ENCODE data around the gene USP21. TPM values are rescaled to one million over a fixed set of nuclear protein-coding genes. Genes with fewer than 3 reads are reported as not detected.

USP21 gene
- total and polyA plus RNA-seq, 2 donors (not counting 3 experiments of a cell fraction or from before 2014, with no cell fraction given), result 19.7 to 29.2 TPM

- H3K4me1 ChIP-seq (ENCODE audit: control insufficient read depth, extremely low read depth, insufficient read depth, low read length), result peaks cover 16% of the 10 kb centered on the region
- POLR2A ChIA-PET, result interaction anchor here (0.5 to 2.2 kb wide), 4 partner anchors 13 to 215 kb away, joined by 3 to 8 read pairs (median 4); partner anchors contain the start of gene TOMM40L
- peaks cover 11 to 26% of the 10 kb centered on the region in 2 experiments for H3K36me3 ChIP-seq (ENCODE audit: control insufficient read depth in 2 of 2, extremely low read depth in 1 of 2, insufficient read depth in 2 of 2, low read length in 2 of 2)
- peak overlapping the region; percentile 93 for H3K4me2 ChIP-seq (ENCODE audit: insufficient read depth, low read length)
- H3K9ac ChIP-seq (replicated peaks; ENCODE audit: extremely low read depth, insufficient read depth, low read length), result peak overlapping the region; percentile 82
- peak overlapping the region; percentile 74 for H3K27ac ChIP-seq (ENCODE audit: insufficient read depth, low read depth, low read length)
- TF ChIP-seq EZH2 (IDR thresholded peaks at IDR 0.05; ENCODE audit: borderline replicate concordance, low read depth, low read length, severe bottlenecking), result no peak
- no peak for TF ChIP-seq POLR2A (IDR thresholded peaks at IDR 0.05; ENCODE audit: low read depth, low read length)
- no peak for TF ChIP-seq FOS (IDR thresholded peaks at IDR 0.05; ENCODE audit: borderline replicate concordance, insufficient read depth, low read length)
- no peak for TF ChIP-seq MYC (IDR thresholded peaks at IDR 0.05; ENCODE audit: low read depth, low read length)
- TF ChIP-seq, protein P1, sequence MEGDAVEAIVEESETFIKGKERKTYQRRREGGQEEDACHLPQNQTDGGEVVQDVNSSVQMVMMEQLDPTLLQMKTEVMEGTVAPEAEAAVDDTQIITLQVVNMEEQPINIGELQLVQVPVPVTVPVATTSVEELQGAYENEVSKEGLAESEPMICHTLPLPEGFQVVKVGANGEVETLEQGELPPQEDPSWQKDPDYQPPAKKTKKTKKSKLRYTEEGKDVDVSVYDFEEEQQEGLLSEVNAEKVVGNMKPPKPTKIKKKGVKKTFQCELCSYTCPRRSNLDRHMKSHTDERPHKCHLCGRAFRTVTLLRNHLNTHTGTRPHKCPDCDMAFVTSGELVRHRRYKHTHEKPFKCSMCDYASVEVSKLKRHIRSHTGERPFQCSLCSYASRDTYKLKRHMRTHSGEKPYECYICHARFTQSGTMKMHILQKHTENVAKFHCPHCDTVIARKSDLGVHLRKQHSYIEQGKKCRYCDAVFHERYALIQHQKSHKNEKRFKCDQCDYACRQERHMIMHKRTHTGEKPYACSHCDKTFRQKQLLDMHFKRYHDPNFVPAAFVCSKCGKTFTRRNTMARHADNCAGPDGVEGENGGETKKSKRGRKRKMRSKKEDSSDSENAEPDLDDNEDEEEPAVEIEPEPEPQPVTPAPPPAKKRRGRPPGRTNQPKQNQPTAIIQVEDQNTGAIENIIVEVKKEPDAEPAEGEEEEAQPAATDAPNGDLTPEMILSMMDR (IDR thresholded peaks at IDR 0.05; ENCODE audit: extremely low read depth in 1 of 2, insufficient read depth in 1 of 2, low read depth in 1 of 2, low read length in 2 of 2), result no peak
- no peak for TF ChIP-seq POLR2AphosphoS5 (IDR thresholded peaks at IDR 0.05; ENCODE audit: insufficient read depth, low read depth, low read length)
- TF ChIP-seq MAX (IDR thresholded peaks at IDR 0.05; ENCODE audit: insufficient read depth, insufficient read length), result no peak
- no peak for TF ChIP-seq JUN (IDR thresholded peaks at IDR 0.05; ENCODE audit: borderline replicate concordance, insufficient read depth, insufficient read length, low read depth)
- no peak for TF ChIP-seq GATA2 (IDR thresholded peaks at IDR 0.05; ENCODE audit: insufficient read depth, insufficient read length, low read depth, low read length)
- no peaks in the 10 kb centered on the region for H3K9me1 ChIP-seq (replicated peaks; ENCODE audit: control insufficient read depth, extremely low read depth, insufficient read depth, low read length)
- DNase-seq (ENCODE audit: low read depth, low spot score) (no peak), FAIRE-seq (no peak)
- intact Hi-C loops (cut with micrococcal nuclease), result loop anchor here (1.0 to 2.0 kb wide), 4 partner anchors 10 to 216 kb away; partner anchors contain the start of gene B4GALT3
- H3K9me3 ChIP-seq (replicated peaks; ENCODE audit: control insufficient read depth, insufficient read depth, low read length), result no peaks in the 10 kb centered on the region
- H4K20me1 ChIP-seq (replicated peaks; ENCODE audit: control insufficient read depth, extremely low read depth, insufficient read depth, low read length), result no peaks in the 10 kb centered on the region
- H3K27me3 ChIP-seq (ENCODE audit: control insufficient read depth in 2 of 2, insufficient read depth in 2 of 2, low read length in 2 of 2), result no peaks in the 10 kb centered on the region
- no peaks in the 10 kb centered on the region for H3K79me2 ChIP-seq (ENCODE audit: control insufficient read depth, insufficient read depth, low read length)
- dilution Hi-C loops (cut with MboI; ENCODE audit: extremely low pct_ligation_motif_present, low sequenced_read_pairs), result no loop called here
- CTCF ChIA-PET, result interaction anchor here (0.6 to 3.1 kb wide), 16 partner anchors 7 to 215 kb away, joined by 3 to 35 read pairs (median 7); partner anchors contain the start of genes ADAMTS4, B4GALT3, CFAP126 and DEDD
- peak overlapping the region; percentile 79 for H2AFZ ChIP-seq (ENCODE audit: low read depth, low read length)
- H3K4me3 ChIP-seq (replicated peaks in 1 of 3; ENCODE audit: insufficient read depth in 1 of 3, low read depth in 1 of 3, low read length in 3 of 3), result peak overlapping the region; percentile 81 to 87 (median 87)
- BruUV-seq (replicated peaks), result TSS peak; percentile 30
Measured at GRCh38 chr1:161166669-161167548, 7.6 kb downstream of the USP21 start.

Data from endothelial cell of umbilical vein (primary cell).